Type B pancreatic cell (in vitro differentiated cells): ENCODE results near the gene MAD1L1. TPM values are rescaled to one million over a fixed set of nuclear protein-coding genes. Genes with fewer than 3 reads are reported as not detected.

Experiments
- DNase-seq: peaks from one replicate; pipeline ENCODE4 v3.0.0; 2021; ENCODE audit warnings: mixed read lengths; ENCODE audit not compliant: unreplicated experiment; ENCODE audit errors: extremely low spot score
- H3K27ac Mint-ChIP-seq: 2 replicates; pipeline ENCODE4 v1.8.0; 2021; ENCODE audit warnings: mild to moderate bottlenecking, mixed read lengths
- H3K27me3 Mint-ChIP-seq: 2 replicates; pipeline ENCODE4 v1.8.0; 2021; ENCODE audit warnings: mixed read lengths
- H3K36me3 Mint-ChIP-seq: 2 replicates; pipeline ENCODE4 v1.8.0; 2021; ENCODE audit warnings: mixed read lengths
- H3K4me1 Mint-ChIP-seq: one replicate; pipeline ENCODE4 v1.8.0; 2021; ENCODE audit warnings: mixed read lengths; ENCODE audit not compliant: unreplicated experiment
- H3K4me3 Mint-ChIP-seq: 2 replicates; pipeline ENCODE4 v1.8.0; 2021; ENCODE audit warnings: mild to moderate bottlenecking, mixed read lengths
- H3K9me3 Mint-ChIP-seq: 2 replicates; pipeline ENCODE4 v1.8.0; 2021; ENCODE audit warnings: mixed read lengths
- total RNA-seq: library from RNA; stranded (reverse); gene quantifications from 2 replicates; pipeline ENCODE4 v1.2.1, GENCODE V29; 2021; ENCODE audit warnings: low replicate concordance
- TF ChIP-seq, protein P1 (sequence below): fragments of 200-600 bp; sonication (generic); conservative IDR thresholded peaks from 2 replicates; pipeline ENCODE4 v1.5.0; 2021; ENCODE audit warnings: antibody characterized with exemption, mild to moderate bottlenecking

The MAD1L1 gene
- total RNA-seq, 1 donor from 2014 or later = 40.7 TPM

- TF ChIP-seq, protein P1, sequence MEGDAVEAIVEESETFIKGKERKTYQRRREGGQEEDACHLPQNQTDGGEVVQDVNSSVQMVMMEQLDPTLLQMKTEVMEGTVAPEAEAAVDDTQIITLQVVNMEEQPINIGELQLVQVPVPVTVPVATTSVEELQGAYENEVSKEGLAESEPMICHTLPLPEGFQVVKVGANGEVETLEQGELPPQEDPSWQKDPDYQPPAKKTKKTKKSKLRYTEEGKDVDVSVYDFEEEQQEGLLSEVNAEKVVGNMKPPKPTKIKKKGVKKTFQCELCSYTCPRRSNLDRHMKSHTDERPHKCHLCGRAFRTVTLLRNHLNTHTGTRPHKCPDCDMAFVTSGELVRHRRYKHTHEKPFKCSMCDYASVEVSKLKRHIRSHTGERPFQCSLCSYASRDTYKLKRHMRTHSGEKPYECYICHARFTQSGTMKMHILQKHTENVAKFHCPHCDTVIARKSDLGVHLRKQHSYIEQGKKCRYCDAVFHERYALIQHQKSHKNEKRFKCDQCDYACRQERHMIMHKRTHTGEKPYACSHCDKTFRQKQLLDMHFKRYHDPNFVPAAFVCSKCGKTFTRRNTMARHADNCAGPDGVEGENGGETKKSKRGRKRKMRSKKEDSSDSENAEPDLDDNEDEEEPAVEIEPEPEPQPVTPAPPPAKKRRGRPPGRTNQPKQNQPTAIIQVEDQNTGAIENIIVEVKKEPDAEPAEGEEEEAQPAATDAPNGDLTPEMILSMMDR = no peak
- no peak overlapping the region for H3K4me3 Mint-ChIP-seq
- peaks cover 17% of the 10 kb centered on the region for H3K27me3 Mint-ChIP-seq
- DNase-seq = peak; percentile 67
- no peaks in the 10 kb centered on the region for H3K36me3 Mint-ChIP-seq
- no peak overlapping the region for H3K27ac Mint-ChIP-seq
- no peaks in the 10 kb centered on the region for H3K9me3 Mint-ChIP-seq
- H3K4me1 Mint-ChIP-seq = peaks cover 30% of the 10 kb centered on the region
Observed at GRCh38 chr7:1815051-1815481, 417.7 kb downstream of the MAD1L1 start.

- DNase-seq = peak; percentile 67
- H3K27ac Mint-ChIP-seq = no peak overlapping the region
Observed at GRCh38 chr7:1814089-1814811, 418.5 kb downstream of the MAD1L1 start.

GRCh38 chr7:1813394-1814088 is 419.2 kb downstream of the MAD1L1 start:
- Mint-ChIP-seq H3K4me1 (peaks cover 18% of the 10 kb centered on the region), H3K9me3 (no peaks in the 10 kb centered on the region), H3K4me3 (no peak overlapping the region), H3K27ac (no peak overlapping the region), H3K36me3 (no peaks in the 10 kb centered on the region), H3K27me3 (peaks cover 5% of the 10 kb centered on the region)
- TF ChIP-seq, protein P1 = no peak
- DNase-seq = peak; percentile 65

More at GRCh38 chr7:1814089-1814811, 418.5 kb downstream of the MAD1L1 start:
- peaks cover 11% of the 10 kb centered on the region for H3K27me3 Mint-ChIP-seq
- H3K9me3 Mint-ChIP-seq = no peaks in the 10 kb centered on the region
- no peak overlapping the region for H3K4me3 Mint-ChIP-seq
- no peaks in the 10 kb centered on the region for H3K36me3 Mint-ChIP-seq
- peaks cover 24% of the 10 kb centered on the region for H3K4me1 Mint-ChIP-seq
- TF ChIP-seq, protein P1 = no peak

DNA sequence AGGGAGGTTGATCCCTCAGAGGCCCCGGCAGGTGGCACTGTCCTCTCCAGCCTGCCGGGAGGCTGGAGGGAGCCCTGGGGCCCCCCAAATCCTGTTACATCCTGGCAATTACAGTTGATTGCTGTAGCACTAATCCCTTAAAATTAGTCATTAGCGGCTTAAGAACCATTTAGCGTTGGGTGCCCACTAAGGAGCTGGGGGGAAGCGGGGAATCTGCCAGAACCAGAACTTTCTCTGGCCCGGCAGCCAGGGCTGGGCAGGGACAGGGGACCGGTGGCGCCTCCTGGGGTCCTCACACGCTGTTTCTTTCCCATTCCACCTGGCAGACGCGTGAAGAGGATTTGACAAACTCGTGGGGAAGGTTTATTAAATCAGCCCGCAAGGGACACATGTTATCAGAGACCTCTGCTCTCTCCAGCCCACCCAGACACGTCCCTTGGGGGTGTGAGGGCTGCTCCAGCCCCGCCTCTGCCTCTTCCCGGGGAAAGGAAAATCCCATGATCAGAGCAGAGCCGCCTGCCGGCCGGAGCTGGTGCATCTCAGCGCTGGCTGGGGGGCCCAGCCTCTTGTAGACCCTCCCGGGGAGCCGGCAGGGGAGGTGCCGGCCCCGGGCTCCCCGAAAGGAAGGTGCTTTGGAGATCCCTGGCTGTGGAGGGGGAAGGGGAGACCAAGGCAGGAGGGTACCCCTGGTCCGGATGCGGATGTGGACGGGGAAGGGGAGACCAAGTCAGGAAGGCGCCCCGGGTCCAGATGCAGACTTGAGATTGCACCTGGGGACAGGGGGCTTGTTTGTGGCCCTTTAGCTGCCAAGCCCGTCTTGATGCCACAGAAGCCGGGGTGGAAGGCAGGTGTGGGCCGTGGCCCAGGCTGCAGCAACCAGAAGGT is 420.0 kb downstream of the MAD1L1 start:
- Mint-ChIP-seq H3K4me3 (no peak overlapping the region), H3K4me1 (peaks cover 12% of the 10 kb centered on the region), H3K36me3 (no peaks in the 10 kb centered on the region), H3K9me3 (no peaks in the 10 kb centered on the region), H3K27ac (no peak overlapping the region), H3K27me3 (peaks cover 3% of the 10 kb centered on the region)
- TF ChIP-seq, protein P1 = peak; percentile 50
- peak; percentile 71 for DNase-seq

DNA sequence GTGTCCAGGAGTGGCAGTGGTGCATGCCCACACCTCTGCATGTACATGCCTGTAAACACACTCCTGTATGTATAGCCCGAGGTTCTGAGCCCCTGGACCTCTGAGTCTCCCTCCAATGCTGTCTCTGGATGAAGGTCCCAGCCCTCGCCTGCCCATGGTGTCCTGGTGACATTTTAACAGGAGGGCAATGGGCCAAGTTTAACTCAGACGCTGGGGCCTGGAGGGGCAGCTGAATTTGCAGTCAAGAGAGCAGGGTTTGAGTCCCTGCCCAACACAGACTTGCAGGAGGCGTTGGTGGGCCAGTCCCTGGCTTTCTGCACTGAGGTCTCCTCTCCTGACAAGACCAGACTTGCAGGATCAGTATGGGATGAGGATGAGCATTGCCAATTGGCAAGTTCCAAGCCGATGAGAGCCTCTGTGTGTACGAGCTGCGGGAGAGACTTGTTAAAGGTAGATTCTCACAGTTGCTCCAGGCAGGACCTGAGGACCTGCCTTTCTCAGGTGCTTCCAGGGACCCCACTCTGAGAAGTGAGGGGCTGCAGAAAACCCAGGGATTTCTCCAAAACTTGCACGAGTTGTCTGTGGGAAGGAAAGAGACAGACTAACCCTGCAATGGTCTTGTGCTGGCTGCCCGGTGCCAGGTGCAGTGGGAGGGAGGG is 420.8 kb downstream of the MAD1L1 start:
- H3K36me3 Mint-ChIP-seq = no peaks in the 10 kb centered on the region
- TF ChIP-seq, protein P1 = no peak
- DNase-seq = peak; percentile 52
- H3K9me3 Mint-ChIP-seq = no peaks in the 10 kb centered on the region
- H3K4me3 Mint-ChIP-seq = no peak overlapping the region
- H3K27ac Mint-ChIP-seq = no peak overlapping the region
- H3K27me3 Mint-ChIP-seq = peaks cover 3% of the 10 kb centered on the region
- peaks cover 12% of the 10 kb centered on the region for H3K4me1 Mint-ChIP-seq
